A549 (cell line): Measurements from ENCODE around the gene PKIG. TPM values are rescaled to one million over a fixed set of nuclear protein-coding genes. Genes with fewer than 3 reads are reported as not detected.

ENCODE experiments used
- ATAC-seq, 2 experiments: fragments of 200-7000 bp in 1 of 2; fragments of >200 bp in 1 of 2; cut with Nextera tagmentation in 1 of 2; cut with Tn5 transposase in 1 of 2; 3 replicates each; pipeline versions ENCODE4 v1.8.0 to v1.9.1; 2018 to 2020; ENCODE audit warnings: mild to moderate bottlenecking in 1 of 2, moderate library complexity in 1 of 2
- CTCF ChIA-PET: fragments of 300-600 bp; sonication (Branson Sonifier 250); formaldehyde crosslinking; extraction: SDS; loops from one replicate; lab custom pipeline; 2021; ENCODE audit warnings: antibody characterized with exemption, inconsistent platforms; lab: Yijun Ruan, JAX
- POLR2A ChIA-PET: fragments of 350-600 bp; formaldehyde crosslinking; extraction: SDS; loops from one replicate; lab custom pipeline; 2021; ENCODE audit warnings: antibody characterized with exemption, inconsistent platforms; lab: Yijun Ruan, JAX
- DNase-seq, 2 experiments: peaks; one replicate each; pipeline versions ENCODE4 v3.0.0 to v3.0.0-alpha.2; 2011 to 2016; ENCODE audit warnings: low read depth in 1 of 2, low spot score in 1 of 2
- FAIRE-seq: peaks from 2 replicates; lab custom pipeline; 2011; peaks lifted over from hg19 to GRCh38; lab: Jason Lieb, UNC
- H3K27ac ChIP-seq, 2 experiments: fragments of >200 bp; sonication (Bioruptor Twin); formaldehyde crosslinking; 3 replicates each; pipeline ENCODE4 v1.5.1; 2016 to 2017
- H3K4me1 ChIP-seq: fragments of >200 bp; sonication (Bioruptor Twin); formaldehyde crosslinking; 3 replicates; pipeline ENCODE4 v1.6.1; 2016
- H3K4me2 ChIP-seq: fragments of >200 bp; sonication (Bioruptor Twin); formaldehyde crosslinking; 3 replicates; pipeline ENCODE4 v1.6.1; 2016
- H3K4me3 ChIP-seq: fragments of >200 bp; sonication (Bioruptor Twin); formaldehyde crosslinking; 3 replicates; pipeline ENCODE4 v1.5.1; 2016
- H3K9me3 ChIP-seq: fragments of >200 bp; sonication (Bioruptor Twin); formaldehyde crosslinking; 3 replicates; pipeline ENCODE4 v1.6.1; 2016
- BHLHE40 ChIP-seq: IDR thresholded peaks from 2 replicates; pipeline ENCODE4 v1.6.1; 2012; ENCODE audit warnings: low read depth, low read length, inconsistent platforms
- CBX2 ChIP-seq: fragments of 200-600 bp; sonication (generic); IDR thresholded peaks from 2 replicates; pipeline ENCODE4 v1.6.1; 2016; ENCODE audit warnings: low read depth, mild to moderate bottlenecking, borderline replicate concordance
- CBX8 ChIP-seq: fragments of 200-600 bp; sonication (generic); IDR thresholded peaks from 2 replicates; pipeline ENCODE4 v1.6.1; 2016
- CHD2 ChIP-seq: fragments of 150-350 bp; IDR thresholded peaks from 2 replicates; pipeline ENCODE4 v1.6.1; 2014; ENCODE audit warnings: low read length; ENCODE audit not compliant: partially characterized antibody
- CHD4 ChIP-seq: fragments of 200-600 bp; sonication (generic); IDR thresholded peaks from 2 replicates; pipeline ENCODE4 v1.6.1; 2016; ENCODE audit warnings: antibody characterized with exemption, mild to moderate bottlenecking, borderline replicate concordance
- EHF ChIP-seq: fragments of 250-450 bp; sonication (Bioruptor Pico); IDR thresholded peaks from 2 replicates; pipeline ENCODE4 v1.5.0; 2020; ENCODE audit warnings: mild to moderate bottlenecking
- ESRRA ChIP-seq: fragments of 150-350 bp; IDR thresholded peaks from 2 replicates; pipeline ENCODE4 v1.6.1; 2014; ENCODE audit warnings: mild to moderate bottlenecking, low read length, borderline replicate concordance
- FOSB ChIP-seq: fragments of 250-450 bp; sonication (Bioruptor Pico); IDR thresholded peaks from 2 replicates; pipeline ENCODE4 v1.5.0; 2020; ENCODE audit warnings: mild to moderate bottlenecking, moderate library complexity
- FOXS1 ChIP-seq: fragments of 250-450 bp; sonication (Bioruptor Pico); IDR thresholded peaks from 2 replicates; pipeline ENCODE4 v1.5.0; 2020; ENCODE audit warnings: mild to moderate bottlenecking, moderate library complexity
- HDAC2 ChIP-seq: fragments of 200-600 bp; sonication (generic); IDR thresholded peaks from 2 replicates; pipeline ENCODE4 v1.6.1; 2016
- HEYL ChIP-seq: fragments of 250-450 bp; sonication (Bioruptor Pico); IDR thresholded peaks from 2 replicates; pipeline ENCODE4 v1.8.0; 2021; ENCODE audit warnings: mild to moderate bottlenecking, moderate library complexity
- HOXA7 ChIP-seq: fragments of 250-450 bp; sonication (Bioruptor Pico); IDR thresholded peaks from 2 replicates; pipeline ENCODE4 v1.5.0; 2020; ENCODE audit warnings: mild to moderate bottlenecking, moderate library complexity
- HOXB5 ChIP-seq: fragments of 250-450 bp; sonication (Bioruptor Pico); IDR thresholded peaks from 2 replicates; pipeline ENCODE4 v1.5.0; 2020; ENCODE audit warnings: mild to moderate bottlenecking, moderate library complexity
- JUN ChIP-seq, 2 experiments: fragments of >200 bp; sonication (Bioruptor Twin); formaldehyde crosslinking; IDR thresholded peaks; 2 replicates in 1 of 2; 3 replicates in 1 of 2; pipeline ENCODE4 v1.6.1; 2016 to 2017
- KDM5A ChIP-seq: fragments of 200-600 bp; sonication (generic); IDR thresholded peaks from 2 replicates; pipeline ENCODE4 v1.6.1; 2016; ENCODE audit warnings: antibody characterized with exemption, mild to moderate bottlenecking
- MAZ ChIP-seq: fragments of 150-350 bp; IDR thresholded peaks from 2 replicates; pipeline ENCODE4 v1.6.1; 2014; ENCODE audit warnings: antibody characterized with exemption, low read depth, low read length, borderline replicate concordance
- POLR2A ChIP-seq: IDR thresholded peaks from 2 replicates; pipeline ENCODE4 v1.6.1; 2012; ENCODE audit warnings: mild to moderate bottlenecking, low read length
- POLR2AphosphoS2 ChIP-seq: conservative IDR thresholded peaks from 2 replicates; pipeline ENCODE4 v1.6.1; 2012; ENCODE audit warnings: low read length, improper control_type of control experiment, inconsistent platforms
- RAD21 ChIP-seq, 2 experiments: fragments of >200 bp in 1 of 2; sonication (Bioruptor Twin) in 1 of 2; formaldehyde crosslinking in 1 of 2; IDR thresholded peaks in 1 of 2; conservative IDR thresholded peaks in 1 of 2; 2 replicates in 1 of 2; 3 replicates in 1 of 2; pipeline ENCODE4 v1.6.1; 2012 to 2018; ENCODE audit warnings: inconsistent platforms in 1 of 2
- RARB ChIP-seq: fragments of 250-450 bp; sonication (Bioruptor Pico); IDR thresholded peaks from 2 replicates; pipeline ENCODE4 v1.8.0; 2021; ENCODE audit warnings: mild to moderate bottlenecking, moderate library complexity
- RFX5 ChIP-seq: fragments of 450-650 bp; IDR thresholded peaks from 2 replicates; pipeline ENCODE4 v1.7.1; 2014; ENCODE audit warnings: antibody characterized with exemption, mild to moderate bottlenecking, moderate library complexity
- RNF2 ChIP-seq: fragments of 200-600 bp; sonication (generic); IDR thresholded peaks from 2 replicates; pipeline ENCODE4 v1.6.1; 2016; ENCODE audit warnings: low read depth, mild to moderate bottlenecking, antibody characterized with exemption, moderate library complexity, borderline replicate concordance
- TP53 ChIP-seq: fragments of 250-450 bp; sonication (Bioruptor Pico); IDR thresholded peaks from 2 replicates; pipeline ENCODE4 v1.5.0; 2021; ENCODE audit warnings: mild to moderate bottlenecking, moderate library complexity
- ZNF302 ChIP-seq: fragments of 250-450 bp; sonication (Bioruptor Pico); IDR thresholded peaks from 2 replicates; pipeline ENCODE4 v1.9.0; 2021; ENCODE audit warnings: inconsistent platforms, mild to moderate bottlenecking, moderate library complexity
- WGBS: methylation state at CpG from one replicate; pipeline ENCODE4 v1.1.6; 2017; ENCODE audit errors: missing lambda C conversion rate; 5-methylcytosine and 5-hydroxymethylcytosine counted together
- polyA plus RNA-seq, 4 experiments: library from polyadenylated mRNA; depleted of rRNA in 3 of 4; stranded (reverse); fragments of >200 nt; fragmentation: RNase III in 1 of 4; extraction: RNeasy Plus Mini Kit Qiagen cat#74134 plus additional on column Dnase treatment in 1 of 4; gene quantifications; 2 replicates in 3 of 4; 3 replicates in 1 of 4; pipeline ENCODE4 v1.2.3, GENCODE V29; 2011 to 2017
- TF ChIP-seq, protein P1 (sequence below): fragments of >200 bp; sonication (Bioruptor Twin); formaldehyde crosslinking; IDR thresholded peaks from 2 replicates; pipeline ENCODE4 v1.6.1; 2016
- TF ChIP-seq, protein P2 (sequence below): fragments of 450-650 bp; IDR thresholded peaks from 2 replicates; pipeline ENCODE4 v1.6.1; 2014; ENCODE audit warnings: antibody characterized with exemption

Gene PKIG
- polyA plus RNA-seq, 2 of the 4 experiments (the other 2 are of a cell fraction): 24.0 to 31.1 TPM

DNA sequence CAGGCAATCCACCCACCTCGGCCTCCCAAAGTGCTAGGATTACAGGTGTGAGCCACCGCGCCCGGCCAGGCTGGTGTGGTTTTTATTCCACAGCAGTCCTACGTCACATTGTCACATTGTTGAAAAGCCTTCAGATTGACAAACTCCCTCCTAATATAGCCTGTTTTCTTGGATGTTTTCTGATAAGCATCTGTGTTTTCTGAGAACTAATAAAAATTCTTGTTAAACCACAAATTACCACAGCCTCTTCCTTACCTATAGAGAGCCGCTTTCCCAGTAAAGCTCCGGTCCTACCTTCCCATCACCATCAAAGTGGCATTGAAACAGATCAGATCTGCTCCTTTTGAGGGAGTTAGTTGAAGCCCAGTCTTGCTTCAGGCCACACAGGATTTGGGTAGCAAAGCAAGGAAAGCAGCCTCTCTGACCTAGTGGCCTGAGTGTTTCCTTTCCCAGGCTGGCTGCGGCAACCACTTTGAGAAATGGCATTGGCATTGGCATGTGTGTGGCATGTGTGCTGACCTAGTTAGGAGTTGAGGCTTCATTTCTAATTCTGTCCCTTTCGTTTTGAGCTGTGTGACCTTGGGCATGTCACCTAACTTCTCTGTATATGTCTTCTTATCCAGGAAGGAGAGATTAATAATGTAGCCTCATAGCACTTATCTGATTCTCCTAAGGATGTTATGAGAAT, 1.7 kb upstream of the PKIG start:
- ChIA-PET CTCF (interaction anchor here (3.0 kb wide), 1 partner anchor 29 kb away, joined by 13 read pairs; no protein-coding TSS in a partner anchor), POLR2A (no interaction called here)
- ATAC-seq: no peak
- Histone ChIP-seq H3K4me2 (no peak overlapping the region), H3K4me3 (no peak overlapping the region), H3K27ac (no peak overlapping the region), H3K9me3 (no peaks in the 10 kb centered on the region), H3K4me1 (peaks cover 8% of the 10 kb centered on the region)
- 84% methylated on average over 9 of the region's 9 CpGs for WGBS
- DNase-seq: no peak
- TF ChIP-seq FOXS1 (CRISPR knock-in tag) (no peak), CHD2 (no peak), HOXB5 (CRISPR knock-in tag) (no peak), KDM5A (no peak), FOSB (CRISPR knock-in tag) (no peak), TP53 (CRISPR knock-in tag) (no peak), CBX8 (no peak), RARB (CRISPR knock-in tag) (no peak), CBX2 (no peak), RAD21 (conservative IDR thresholded peaks at IDR 0.05 in 1 of 2, IDR thresholded peaks at IDR 0.05 in 1 of 2) (no peak), RFX5 (no peak), ESRRA (no peak), HEYL (no peak), HDAC2 (no peak), JUN (IDR thresholded peaks at IDR 0.05) (no peak)
- TF ChIP-seq, protein P1, sequence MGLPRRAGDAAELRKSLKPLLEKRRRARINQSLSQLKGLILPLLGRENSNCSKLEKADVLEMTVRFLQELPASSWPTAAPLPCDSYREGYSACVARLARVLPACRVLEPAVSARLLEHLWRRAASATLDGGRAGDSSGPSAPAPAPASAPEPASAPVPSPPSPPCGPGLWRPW: no peak
- no peak for FAIRE-seq

DNA sequence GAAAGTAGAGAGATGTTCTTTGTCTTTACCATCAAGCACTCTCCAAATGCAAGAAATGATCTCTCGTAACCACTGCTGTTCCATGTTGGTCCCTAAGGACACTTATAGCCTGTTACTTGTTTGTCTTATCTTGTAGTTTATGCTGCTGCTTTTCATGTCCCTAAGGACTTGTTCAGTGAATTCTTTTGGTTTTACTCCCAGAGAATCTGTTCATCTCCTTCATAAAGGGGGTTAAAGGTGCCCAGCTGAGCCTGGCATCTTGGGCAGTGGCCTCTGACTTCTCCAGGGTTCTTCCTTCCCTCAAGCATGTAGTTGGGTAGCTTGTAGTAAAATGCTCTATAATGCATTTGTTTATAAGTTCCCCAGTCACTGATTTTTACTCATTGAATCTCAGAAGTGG, 864 bp upstream of the PKIG start:
- CTCF ChIA-PET: interaction anchor here (3.0 kb wide), 1 partner anchor 28 kb away, joined by 13 read pairs; no protein-coding TSS in a partner anchor
- Histone ChIP-seq H3K27ac (no peak overlapping the region), H3K4me3 (no peak overlapping the region)

DNA sequence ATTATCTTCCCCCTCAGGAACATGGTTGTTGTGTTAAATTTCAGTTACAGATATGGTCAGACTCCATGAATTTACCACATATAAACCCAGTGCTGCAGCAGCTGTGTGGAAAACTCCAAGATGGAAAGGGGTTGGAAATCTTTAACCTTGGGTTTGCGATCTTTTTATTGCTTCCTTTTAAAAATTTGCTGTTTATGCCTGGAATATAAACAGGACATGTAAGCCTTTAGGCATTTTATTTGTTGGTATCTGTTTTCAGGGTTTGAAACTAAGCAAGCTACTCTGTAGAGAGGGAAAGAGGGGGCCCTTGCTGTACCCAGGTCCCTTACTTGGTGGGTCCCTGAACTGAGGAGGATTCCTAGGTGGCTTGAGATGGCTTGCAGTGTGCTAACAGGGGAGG, 778 bp downstream of the PKIG start:
- Histone ChIP-seq H3K27ac (no peak overlapping the region), H3K4me1 (no peaks in the 10 kb centered on the region), H3K4me3 (no peak overlapping the region), H3K4me2 (no peak overlapping the region), H3K9me3 (no peaks in the 10 kb centered on the region)
- FAIRE-seq: no peak
- CTCF ChIA-PET: interaction anchor here (0.6 to 1.0 kb wide), 4 partner anchors 25 to 196 kb away, joined by 3 to 4 read pairs (median 4); no protein-coding TSS in a partner anchor
- no peak for TF ChIP-seq MAZ
- TF ChIP-seq, protein P2, sequence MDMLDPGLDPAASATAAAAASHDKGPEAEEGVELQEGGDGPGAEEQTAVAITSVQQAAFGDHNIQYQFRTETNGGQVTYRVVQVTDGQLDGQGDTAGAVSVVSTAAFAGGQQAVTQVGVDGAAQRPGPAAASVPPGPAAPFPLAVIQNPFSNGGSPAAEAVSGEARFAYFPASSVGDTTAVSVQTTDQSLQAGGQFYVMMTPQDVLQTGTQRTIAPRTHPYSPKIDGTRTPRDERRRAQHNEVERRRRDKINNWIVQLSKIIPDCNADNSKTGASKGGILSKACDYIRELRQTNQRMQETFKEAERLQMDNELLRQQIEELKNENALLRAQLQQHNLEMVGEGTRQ: no peak
- TF ChIP-seq KDM5A: no peak
- TF ChIP-seq HOXA7 (CRISPR knock-in tag): no peak
- no peak for ATAC-seq
- WGBS: 91% methylated on average over 1 of the region's 1 CpG
- no peak for DNase-seq
- POLR2A ChIA-PET: no interaction called here

More for the DNA sequence above, 864 bp upstream of the PKIG start:
- ATAC-seq (no peak), DNase-seq (no peak)
- WGBS: 100% methylated on average over 1 of the region's 1 CpG
- H3K4me1 ChIP-seq: peaks cover 3% of the 10 kb centered on the region
- POLR2A ChIA-PET: no interaction called here
- TF ChIP-seq BHLHE40 (no peak), RARB (CRISPR knock-in tag) (no peak), POLR2A (no peak), RNF2 (no peak), CHD4 (no peak), ZNF302 (no peak), EHF (CRISPR knock-in tag) (no peak), POLR2AphosphoS2 (no peak)
- TF ChIP-seq, all 56 proteins: peak for 0
- Histone ChIP-seq H3K9me3 (no peaks in the 10 kb centered on the region), H3K4me2 (no peak overlapping the region)
- no peak for FAIRE-seq
